ENCODE data around the gene IGFBP2. TPM values are rescaled to one million over a fixed set of nuclear protein-coding genes. Genes with fewer than 3 reads are reported as not detected.
"Not testable (repeated sequence)": the region's sequence is repeated elsewhere in the genome, so short reads cannot be mapped to it uniquely, and the experiment has no call there.

IGFBP2 gene, protein sequence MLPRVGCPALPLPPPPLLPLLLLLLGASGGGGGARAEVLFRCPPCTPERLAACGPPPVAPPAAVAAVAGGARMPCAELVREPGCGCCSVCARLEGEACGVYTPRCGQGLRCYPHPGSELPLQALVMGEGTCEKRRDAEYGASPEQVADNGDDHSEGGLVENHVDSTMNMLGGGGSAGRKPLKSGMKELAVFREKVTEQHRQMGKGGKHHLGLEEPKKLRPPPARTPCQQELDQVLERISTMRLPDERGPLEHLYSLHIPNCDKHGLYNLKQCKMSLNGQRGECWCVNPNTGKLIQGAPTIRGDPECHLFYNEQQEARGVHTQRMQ
- 149 TPM for polyA plus RNA-seq (ENCODE audit: insufficient read length)

DNA sequence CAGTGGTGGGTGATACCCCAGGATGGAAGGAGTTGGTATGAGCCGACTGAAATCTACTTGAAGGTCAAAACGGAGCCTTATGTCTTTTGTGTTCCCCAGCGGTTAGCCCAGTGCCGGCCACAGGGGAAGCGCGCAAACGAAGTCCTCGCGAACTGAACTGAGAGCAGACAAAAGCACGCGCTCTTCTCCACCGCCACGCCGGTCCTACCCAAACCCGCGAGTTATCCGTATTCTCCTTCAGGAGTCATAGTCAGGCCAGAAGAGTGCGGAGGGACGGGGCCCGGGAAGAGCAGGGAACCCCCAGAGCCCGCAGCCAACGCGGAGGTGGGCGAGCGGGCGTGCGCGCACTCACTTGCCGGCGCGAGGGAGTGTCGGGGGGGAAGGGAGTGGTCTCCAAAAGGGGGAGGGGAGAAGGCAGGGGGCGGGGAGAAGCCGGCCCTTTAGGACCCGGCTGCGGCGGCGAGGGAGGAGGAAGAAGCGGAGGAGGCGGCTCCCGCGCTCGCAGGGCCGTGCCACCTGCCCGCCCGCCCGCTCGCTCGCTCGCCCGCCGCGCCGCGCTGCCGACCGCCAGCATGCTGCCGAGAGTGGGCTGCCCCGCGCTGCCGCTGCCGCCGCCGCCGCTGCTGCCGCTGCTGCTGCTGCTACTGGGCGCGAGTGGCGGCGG is at the start of gene IGFBP2:
TSS of gene IGFBP2 (plus strand) at position 469 of the 664 bp plus-strand sequence. CDS start at position 573, 104 bp downstream.
- no peak for DNase-seq (ENCODE audit: low read depth)

DNA sequence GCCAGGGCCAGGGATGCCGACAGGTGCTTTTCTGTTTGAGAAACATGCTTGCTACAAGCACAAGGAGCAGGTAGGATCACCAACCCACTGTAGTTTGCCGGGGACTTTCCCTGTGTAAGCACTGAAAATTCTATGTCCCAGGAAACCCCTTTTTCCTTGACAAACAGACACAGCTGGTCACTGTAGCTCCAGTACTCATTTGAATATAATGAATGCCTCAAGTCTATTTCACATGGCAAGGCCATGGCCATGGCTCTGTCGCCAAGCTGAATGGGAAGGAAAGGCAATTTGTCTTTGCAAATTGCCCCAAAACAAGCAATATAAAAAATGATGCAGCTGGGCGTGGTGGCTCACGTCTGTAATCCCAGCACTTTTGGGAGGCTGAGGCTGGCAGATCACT is 49.6 kb upstream of the IGFBP2 start:
- DNase-seq (ENCODE audit: low read depth): no peak

DNA sequence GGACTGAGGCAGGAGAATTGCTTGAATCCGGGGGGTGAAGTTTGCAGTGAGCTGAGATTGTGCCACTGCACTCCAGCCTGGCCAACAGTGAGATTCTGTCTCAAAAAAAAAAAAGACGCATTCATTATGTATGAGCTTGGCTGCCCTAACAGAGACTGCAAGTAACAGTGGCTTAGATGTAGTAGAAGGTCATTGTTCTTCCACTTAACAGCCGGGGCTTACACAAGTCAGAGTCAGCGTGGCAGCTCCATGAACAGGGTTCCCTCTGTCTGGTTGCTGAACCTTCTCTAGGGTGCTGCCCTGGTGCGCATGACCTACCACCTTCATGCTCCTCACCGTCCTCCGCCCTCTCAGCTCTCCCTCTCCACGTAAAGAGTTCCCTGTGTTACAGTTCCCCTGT is 49.1 kb upstream of the IGFBP2 start:
- DNase-seq (ENCODE audit: low read depth): no peak

DNA sequence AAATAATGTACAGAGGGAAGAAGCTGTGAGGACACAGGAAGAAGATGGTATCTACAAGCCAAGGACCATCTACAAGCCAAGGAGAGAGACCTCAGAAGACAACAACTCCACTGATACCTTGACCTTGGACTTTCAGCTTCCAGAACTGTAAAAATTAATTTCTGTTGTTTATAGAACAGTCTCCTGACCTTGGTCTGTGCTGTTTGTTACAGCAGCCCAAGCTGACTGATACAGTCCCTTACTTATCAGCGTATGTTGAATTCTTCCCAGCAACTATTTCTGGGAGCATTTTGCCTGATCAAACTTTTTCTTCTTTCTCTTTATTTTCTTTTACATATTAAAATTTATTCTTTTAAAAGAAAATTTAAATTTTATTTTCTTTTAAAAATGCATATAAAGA is 47.8 kb upstream of the IGFBP2 start:
- DNase-seq (ENCODE audit: low read depth): no peak

DNA sequence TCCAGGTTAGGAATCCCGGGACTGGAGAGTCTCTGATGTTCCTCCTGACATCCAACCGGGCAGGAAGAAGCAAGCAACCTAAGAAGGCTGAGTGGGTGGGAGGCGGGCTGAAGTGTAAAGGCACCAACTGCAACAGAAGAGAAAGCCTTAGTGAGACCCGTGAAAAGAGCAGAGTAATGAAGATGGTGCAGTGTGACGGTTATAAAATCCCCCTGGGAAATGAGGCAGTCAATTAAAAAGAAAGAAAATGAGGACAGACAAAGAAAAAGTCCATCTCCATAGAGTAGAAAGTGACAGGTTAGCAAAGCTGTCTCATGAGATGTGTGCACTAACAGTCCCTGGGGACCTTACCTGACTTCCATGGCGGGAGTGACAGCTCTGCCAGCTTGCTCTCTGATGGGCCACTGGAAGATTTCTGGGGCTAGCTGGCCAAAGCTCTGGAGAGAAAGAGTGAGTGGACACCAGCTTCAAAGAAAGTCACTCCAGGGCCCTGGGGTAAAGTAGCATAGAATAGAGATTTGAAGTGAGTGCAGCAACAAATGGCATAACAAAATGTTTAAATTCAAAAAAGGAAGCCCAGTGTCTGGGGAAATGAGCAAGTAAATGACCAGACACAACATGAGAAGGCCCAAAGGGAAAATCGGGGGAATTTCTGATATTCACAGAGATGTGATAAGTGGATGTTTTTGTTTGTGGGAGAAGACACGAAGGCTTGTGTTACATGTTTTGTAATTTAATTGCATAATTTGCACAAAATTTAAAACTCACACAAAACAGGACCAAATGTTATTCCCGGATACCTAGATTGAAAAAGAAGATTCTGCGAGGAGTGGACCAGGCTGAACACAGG is 44.1 kb upstream of the IGFBP2 start:
- DNase-seq (ENCODE audit: low read depth): no peak

DNA sequence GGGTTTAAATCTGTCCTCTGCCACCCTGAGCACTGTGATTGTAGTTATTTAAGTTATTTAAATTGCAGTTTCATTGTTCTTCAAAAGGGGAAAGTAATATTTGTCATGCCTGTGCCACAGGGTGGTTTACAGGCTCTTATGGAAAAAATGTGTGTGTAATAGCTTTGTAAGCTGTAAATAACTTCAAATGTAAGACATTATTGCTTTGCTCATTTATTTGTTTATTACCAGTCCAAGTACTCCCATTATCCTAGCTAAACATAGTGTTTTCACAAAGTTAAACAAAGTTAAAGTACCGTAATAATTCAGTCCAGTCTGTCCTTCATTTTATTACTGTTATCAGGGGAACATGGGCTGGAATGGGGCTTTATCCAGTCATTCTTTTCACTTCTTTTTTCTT is 43.4 kb upstream of the IGFBP2 start:
- DNase-seq (ENCODE audit: low read depth): no peak

DNA sequence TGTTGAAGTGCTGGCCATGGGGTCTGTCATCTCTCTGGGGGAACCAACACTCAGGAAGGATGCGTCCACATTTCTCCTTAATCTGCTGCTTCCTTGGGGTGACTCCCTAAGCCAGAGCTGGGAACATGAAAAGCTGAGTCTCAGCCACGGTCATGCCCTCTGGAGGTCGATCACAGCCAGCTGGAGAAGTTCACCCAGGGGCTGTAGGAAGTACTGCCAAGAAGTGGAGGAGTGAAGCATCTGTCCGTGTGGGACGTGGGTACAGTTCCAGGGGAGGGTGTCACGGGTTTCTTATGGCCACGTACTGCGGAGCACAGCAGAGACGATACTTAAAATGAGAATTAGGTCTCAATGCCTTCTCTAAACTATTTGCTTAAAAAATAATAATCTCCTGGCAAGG is 42.4 kb upstream of the IGFBP2 start:
- DNase-seq (ENCODE audit: low read depth): no peak

DNA sequence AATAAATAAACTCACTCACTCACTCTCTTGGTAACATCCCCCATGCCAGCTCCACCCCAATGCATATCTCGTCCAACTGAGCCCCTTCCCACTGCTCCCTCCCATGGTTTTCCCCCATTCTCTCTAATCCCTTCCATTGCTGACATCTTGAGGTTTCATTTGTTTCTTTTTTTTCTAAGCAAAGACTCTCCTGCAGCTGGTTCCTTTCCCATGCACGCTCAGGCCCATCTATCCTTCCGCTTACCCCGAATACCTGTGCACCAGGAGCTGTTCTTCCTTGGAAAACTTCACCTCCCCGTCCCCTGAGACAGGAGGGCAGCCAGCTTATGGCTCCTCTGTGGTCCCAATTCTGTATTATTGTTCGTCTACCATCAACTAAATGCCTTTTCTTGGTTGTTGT is 41.7 kb upstream of the IGFBP2 start:
- no peak for DNase-seq (ENCODE audit: low read depth)

DNA sequence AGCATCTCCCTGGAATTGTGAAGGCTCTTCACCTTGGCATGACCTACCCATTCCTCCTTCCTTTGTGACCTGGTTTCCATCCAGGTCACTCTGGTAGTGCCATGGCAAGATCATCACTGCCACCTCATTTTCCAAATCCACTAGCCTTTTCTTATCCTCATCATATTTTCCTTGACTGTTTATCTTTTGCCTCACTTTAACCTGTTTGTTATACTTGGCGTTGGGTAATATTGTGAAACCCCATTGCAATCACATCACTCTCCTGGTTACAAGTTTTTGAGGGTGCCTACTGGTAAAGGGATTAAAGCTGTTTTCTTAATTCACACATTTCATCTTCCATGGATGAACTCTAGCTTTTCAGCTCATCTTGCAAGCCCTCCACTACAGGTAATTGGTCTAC is 39.1 kb upstream of the IGFBP2 start:
- no peak for DNase-seq (ENCODE audit: low read depth)

DNA sequence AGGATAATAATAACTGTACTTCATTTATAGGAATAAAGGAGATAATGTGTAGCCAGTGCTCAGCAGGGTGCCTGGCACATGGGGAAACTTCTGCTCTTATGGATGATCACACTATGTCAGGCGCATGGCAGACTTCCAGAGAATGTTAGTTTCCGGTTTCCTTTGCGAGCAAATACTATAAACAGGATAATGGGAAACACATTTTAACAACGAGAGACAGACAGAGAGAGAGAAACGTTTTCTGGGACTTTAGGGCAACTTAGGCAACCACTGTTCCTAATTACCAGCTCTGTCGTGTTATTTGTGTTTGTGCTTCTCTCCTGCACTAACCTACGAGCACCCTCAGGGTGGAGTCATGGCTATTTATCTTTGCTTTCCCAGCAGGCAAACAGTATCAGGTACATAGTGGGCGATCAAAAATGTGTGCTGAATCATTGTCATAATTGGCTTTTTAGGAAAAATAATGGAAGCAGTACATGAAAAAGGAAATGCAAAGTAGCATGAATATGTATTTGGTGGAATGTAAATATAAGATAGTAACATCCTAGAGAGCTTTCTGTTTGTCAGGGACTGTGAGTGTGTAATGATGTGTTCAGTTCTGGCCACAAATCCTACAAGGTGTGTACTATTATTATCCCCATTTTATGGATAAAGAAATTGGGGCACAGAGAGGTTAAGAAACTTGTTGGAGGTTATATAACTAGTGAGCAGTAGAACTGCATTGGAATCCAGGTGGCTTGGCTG is 36.8 kb upstream of the IGFBP2 start:
- DNase-seq (ENCODE audit: low read depth): peak; percentile 56

DNA sequence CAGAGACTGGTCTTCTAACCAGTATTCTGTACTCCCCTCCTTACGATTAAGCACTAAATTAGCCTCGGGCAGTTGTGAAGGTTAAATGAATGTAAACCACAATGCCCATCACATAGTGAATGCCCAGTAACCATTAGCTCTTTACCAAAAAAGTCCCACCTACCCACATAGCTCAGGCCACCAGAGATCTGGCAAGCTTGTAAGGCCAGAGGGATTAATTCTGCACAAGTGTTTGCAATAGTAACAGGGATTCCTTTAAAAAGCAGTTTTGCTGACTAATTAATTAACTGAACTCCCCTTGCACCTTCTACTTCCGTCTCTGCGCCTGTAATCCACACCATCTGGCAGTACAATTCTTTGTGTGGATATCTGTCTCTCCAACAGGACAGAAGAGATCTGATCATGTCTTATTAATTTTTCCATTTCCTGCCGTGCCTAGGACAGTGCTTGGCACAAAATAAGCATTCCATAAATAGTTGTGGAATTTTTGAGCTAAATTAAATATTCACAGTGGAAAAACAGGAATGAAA is 36.2 kb upstream of the IGFBP2 start:
- DNase-seq (ENCODE audit: low read depth): no peak

DNA sequence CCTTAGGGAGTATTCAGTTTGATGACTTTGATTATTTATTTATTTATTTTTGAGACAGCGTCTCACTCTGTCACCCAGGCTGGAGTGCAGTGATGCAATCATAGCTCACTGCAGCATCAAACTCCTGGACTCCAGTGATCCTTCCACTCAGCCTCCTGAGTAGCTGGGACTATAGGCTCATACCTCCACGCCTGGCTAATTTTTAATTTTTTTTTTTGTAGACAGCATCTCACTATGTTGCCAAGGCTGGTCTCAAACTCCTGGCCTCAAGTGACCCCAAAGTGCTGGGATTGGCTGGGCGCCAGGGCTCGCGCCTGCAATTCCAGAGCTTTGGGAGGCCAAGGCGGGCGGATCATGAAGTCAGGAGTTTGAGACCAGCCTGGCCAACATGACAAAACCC is 35.4 kb upstream of the IGFBP2 start:
- not testable (repeated sequence) for DNase-seq (ENCODE audit: low read depth)

DNA sequence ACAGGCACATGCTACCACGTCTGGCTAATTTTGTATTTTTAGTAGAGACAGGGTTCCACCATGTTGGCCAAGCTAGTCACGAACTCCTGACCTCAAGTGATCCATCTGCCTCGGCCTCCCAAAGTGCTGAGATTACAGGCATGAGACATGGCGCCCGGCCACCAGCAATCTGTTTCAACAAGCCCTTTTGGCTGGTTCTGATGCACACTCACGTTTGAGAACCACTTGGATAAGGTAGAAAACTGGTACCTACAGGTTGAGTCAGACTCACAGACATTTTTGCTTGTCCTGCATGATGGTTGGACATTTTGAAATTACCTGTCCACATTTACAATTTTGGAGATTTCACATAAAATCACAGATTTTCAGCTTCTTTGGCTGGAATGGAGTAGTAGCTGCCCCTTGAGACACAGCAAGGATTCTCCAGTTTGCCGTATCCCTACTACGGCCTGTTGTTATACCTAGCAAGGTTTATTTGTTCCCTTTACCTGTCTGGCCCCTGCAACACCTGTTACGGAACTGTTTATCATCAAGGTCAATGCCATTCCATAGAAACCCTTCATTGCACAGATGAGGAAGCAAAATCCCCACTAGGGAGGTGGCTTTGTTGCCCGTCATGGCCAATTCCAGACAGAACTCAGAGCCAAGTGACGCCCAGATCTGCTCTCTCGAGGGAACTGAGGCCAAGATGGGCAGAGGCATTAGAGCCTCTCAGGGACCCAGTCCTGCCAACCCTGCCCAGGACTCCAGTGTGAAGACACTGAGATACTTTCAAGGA is 31.4 kb upstream of the IGFBP2 start:
- DNase-seq (ENCODE audit: low read depth): no peak

DNA sequence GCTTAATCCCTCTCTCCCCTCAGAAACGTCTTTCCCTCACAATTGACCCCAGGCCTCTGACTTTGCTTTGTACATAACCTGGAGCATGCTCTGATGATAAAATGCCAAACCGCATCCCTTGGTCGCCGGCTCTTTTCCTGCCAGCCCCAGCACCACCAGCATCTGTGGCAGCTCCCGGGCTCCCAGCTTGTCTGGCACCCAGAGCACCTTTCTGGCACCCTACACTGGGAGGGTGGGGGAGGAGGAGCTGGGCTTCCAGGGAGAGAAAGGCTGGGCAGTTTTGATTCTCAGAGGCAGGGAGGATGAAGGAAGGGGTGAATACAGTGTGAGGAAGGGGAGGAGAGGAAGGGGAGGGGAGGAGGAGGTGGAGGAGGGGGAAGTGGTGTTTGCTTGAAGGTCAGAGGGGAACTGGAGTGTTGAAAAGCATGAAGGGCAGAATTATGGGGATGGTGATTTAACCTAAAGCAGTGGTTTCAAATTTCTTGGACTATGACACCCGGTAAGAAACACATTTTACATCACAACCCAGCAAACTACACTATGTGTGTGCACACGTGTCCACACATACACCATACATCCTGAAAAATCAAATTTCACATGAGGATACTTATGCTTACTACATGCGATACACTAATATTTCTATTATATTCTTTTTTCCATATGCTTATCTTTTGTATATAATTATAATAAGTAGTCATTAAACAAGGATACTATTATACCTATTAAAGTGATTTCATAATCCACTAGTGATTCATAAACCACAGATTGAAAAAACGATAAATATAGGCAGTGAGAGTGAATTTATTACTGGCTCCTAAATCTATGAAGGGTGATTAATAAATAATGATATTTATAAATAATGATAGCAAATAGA is 30.0 kb upstream of the IGFBP2 start:
- DNase-seq (ENCODE audit: low read depth): no peak

DNA sequence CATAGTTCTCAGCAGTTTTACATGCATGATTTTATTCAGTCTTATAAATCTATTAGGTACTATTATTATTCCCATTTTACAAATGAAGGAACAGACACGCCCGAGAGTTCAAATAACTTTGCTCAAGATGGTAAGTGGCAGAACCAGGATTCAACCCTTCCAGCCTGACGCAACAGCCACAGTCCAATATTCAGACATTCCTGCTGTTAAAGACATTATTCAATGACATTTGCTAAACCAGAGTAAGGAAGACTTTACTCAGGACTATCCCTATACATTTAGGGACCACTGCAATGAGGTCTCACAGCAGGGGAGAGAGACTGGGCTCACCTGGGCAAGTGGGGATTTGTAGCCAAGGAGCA is 29.4 kb upstream of the IGFBP2 start:
- DNase-seq (ENCODE audit: low read depth): no peak

DNA sequence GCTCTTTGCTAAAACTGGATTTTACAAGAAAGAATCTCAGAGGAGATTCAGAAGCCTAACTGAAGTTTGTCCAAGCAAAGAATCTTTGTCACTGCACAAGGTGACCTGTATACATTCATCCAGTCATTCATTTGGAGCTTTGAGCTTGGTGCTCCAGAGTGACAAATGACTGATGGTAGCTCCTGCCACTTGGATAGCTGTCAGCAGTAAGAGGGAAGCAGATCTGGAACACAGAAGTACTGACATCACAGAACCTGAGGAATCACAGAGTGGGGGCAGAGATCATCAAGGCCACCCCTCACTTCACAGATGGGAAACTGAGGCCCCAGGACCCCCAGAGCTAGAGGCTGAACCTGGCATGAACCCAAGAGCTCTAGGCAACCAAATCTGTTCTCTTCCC is 28.8 kb upstream of the IGFBP2 start:
- DNase-seq (ENCODE audit: low read depth): no peak

DNA sequence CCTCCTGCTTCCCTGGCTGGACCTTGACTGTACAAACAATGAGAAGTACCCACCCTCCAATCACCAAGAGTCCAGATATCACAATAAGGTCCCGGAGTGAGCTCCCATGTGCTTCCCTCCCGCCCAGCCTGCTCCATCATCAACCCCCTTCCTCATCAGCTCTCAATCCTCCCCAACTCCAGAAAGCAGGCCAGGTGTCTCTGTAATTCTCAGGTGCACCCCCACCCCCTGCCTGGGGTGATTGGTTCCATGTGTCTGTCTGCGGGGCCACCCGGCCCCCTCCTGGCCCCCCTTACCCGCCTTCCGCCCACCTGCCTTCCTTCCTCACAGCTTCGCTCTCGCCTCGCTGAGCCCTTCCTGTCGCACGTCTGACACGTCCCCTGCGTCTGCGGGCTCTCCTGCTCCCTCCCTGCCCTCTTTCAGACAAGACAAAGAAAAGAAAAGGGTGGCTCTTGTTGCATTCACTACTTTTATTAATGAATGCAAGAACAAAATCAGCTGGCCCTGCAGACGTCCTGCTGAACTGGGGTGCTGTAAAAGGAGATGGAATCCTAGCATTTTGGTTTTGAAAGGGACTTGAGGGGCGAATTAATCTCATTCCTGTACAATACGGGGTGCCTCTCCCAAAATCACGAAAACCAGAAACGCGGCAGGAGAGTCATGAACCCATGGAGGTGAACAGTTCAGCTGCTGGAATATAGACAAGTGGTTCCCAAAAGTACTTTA is 26.5 kb upstream of the IGFBP2 start:
- no peak for DNase-seq (ENCODE audit: low read depth)

DNA sequence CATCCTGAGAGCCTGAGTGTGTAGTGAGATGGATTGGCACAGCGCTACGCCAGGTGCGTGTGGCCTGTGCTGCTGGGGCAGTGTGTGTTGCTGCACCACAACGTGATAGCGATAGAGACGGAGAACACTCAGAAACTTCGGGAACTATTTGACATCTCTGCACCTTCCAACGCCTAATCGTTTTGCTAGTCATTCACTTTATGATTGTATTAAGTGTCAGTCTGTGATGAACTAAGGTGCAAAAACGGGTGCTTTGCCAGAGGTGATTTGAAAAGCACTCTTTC is 26.0 kb upstream of the IGFBP2 start:
- no peak for DNase-seq (ENCODE audit: low read depth)

DNA sequence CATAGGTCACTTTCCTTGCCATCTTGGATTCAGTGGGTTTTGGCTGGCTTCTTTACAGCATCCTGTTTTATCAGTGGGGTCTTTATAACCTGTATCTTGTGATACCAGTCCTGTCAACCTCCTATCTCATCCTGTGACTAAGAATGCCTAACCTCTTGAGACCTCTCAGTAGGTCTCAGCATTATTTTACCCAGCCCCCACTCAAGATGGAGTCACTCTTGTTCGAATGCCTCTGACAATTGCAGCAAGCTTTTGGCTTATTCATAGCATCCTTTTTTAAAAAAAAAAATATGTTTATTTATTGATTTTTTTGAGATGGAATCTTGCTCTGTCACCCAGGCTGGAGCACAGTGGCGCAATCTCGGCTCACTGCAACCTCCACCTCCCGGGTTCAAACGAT is 24.7 kb upstream of the IGFBP2 start:
- no peak for DNase-seq (ENCODE audit: low read depth)
